Measurements from ENCODE around the gene CDC25A. TPM values are rescaled to one million over a fixed set of nuclear protein-coding genes. Genes with fewer than 3 reads are reported as not detected.
"Not testable (repeated sequence)": the region's sequence is repeated elsewhere in the genome, so short reads cannot be mapped to it uniquely, and the experiment has no call there.

The CDC25A gene
- total RNA-seq, 2 donors from 2014 or later: 40.4 to 50.9 TPM

DNA sequence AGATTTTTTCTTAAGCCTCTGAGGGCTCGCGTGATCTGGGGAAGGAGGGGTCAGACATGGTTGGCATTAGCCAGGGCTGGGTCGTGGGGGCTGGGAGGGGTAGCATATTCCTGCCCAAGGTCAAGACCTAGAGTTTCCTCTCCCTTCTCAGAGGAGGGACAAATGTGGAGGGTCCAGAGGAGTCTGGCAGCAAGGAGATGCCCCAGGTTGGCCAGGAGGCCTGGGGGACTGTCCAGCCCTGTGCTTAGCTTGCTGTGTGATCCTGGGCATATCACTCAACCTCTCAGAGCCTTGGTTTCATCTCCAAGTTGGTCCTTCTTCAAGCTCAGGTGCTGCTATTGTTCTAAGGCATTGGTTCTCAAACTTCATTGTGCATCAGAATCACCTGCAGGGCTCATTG, 26.0 kb upstream of the CDC25A start:
- no peak overlapping the region for H3K4me3 ChIP-seq (ENCODE audit: low read length)
- H3K27me3 ChIP-seq (ENCODE audit: control insufficient read depth, insufficient read depth, low read length, poor library complexity, severe bottlenecking): no peaks in the 10 kb centered on the region
- H3K9me3 Mint-ChIP-seq: peaks cover 10% of the 10 kb centered on the region
- no peak overlapping the region for H3K4me3 Mint-ChIP-seq
- TF ChIP-seq CTCF (conservative IDR thresholded peaks at IDR 0.05): no peak
- H3K27ac ChIP-seq (ENCODE audit: low read depth, low read length): no peak overlapping the region
- no peaks in the 10 kb centered on the region for H3K4me1 Mint-ChIP-seq
- H3K27ac Mint-ChIP-seq: no peak overlapping the region
- H3K4me1 ChIP-seq (ENCODE audit: control insufficient read depth, insufficient read depth, low read length): no peaks in the 10 kb centered on the region
- H3K9ac ChIP-seq (ENCODE audit: extremely low read depth, low read length, poor library complexity, severe bottlenecking): no peak overlapping the region
- H3K9me3 ChIP-seq (ENCODE audit: control insufficient read depth, low read length): no peaks in the 10 kb centered on the region
- H3K36me3 Mint-ChIP-seq (ENCODE audit: low read depth): peaks cover 4% of the 10 kb centered on the region
- H3K27me3 Mint-ChIP-seq (ENCODE audit: insufficient read depth): peaks cover 4% of the 10 kb centered on the region
- no peak for DNase-seq
- WGBS, 2 experiments (ENCODE audit: insufficient coverage in 1 of 2, insufficient read length in 1 of 2): 87 to 100% methylated on average over 1 to 3 of the region's 3 CpGs
- no peaks in the 10 kb centered on the region for H3K36me3 ChIP-seq (ENCODE audit: control insufficient read depth, insufficient read depth, low read length)

- not testable (repeated sequence) for H3K9me3 ChIP-seq (ENCODE audit: control insufficient read depth, low read length); H3K36me3 Mint-ChIP-seq (ENCODE audit: low read depth); DNase-seq; H3K9ac ChIP-seq (ENCODE audit: extremely low read depth, low read length, poor library complexity, severe bottlenecking); H3K27ac ChIP-seq (ENCODE audit: low read depth, low read length); H3K27me3 Mint-ChIP-seq (ENCODE audit: insufficient read depth); H3K36me3 ChIP-seq (ENCODE audit: control insufficient read depth, insufficient read depth, low read length); H3K27ac Mint-ChIP-seq; H3K4me1 Mint-ChIP-seq; H3K4me1 ChIP-seq (ENCODE audit: control insufficient read depth, insufficient read depth, low read length); H3K4me3 Mint-ChIP-seq; H3K27me3 ChIP-seq (ENCODE audit: control insufficient read depth, insufficient read depth, low read length, poor library complexity, severe bottlenecking); H3K4me3 ChIP-seq (ENCODE audit: low read length)
- no CpG with 5 or more reads among the region's 36 CpGs for WGBS, 2 experiments (ENCODE audit: insufficient coverage in 1 of 2, insufficient read length in 1 of 2)
- H3K9me3 Mint-ChIP-seq: peaks cover 15% of the 10 kb centered on the region
These were observed 23.6 kb upstream of the CDC25A start for GRCh38 chr3:48211776-48212175.

GRCh38 chr3:48210534-48210933, 22.3 kb upstream of the CDC25A start:
- not testable (repeated sequence) for H3K9ac ChIP-seq (ENCODE audit: extremely low read depth, low read length, poor library complexity, severe bottlenecking); H3K27ac Mint-ChIP-seq; H3K4me1 ChIP-seq (ENCODE audit: control insufficient read depth, insufficient read depth, low read length); DNase-seq; H3K27me3 Mint-ChIP-seq (ENCODE audit: insufficient read depth); H3K27me3 ChIP-seq (ENCODE audit: control insufficient read depth, insufficient read depth, low read length, poor library complexity, severe bottlenecking); H3K9me3 ChIP-seq (ENCODE audit: control insufficient read depth, low read length); H3K36me3 ChIP-seq (ENCODE audit: control insufficient read depth, insufficient read depth, low read length); H3K4me3 ChIP-seq (ENCODE audit: low read length); H3K4me3 Mint-ChIP-seq; H3K27ac ChIP-seq (ENCODE audit: low read depth, low read length); H3K36me3 Mint-ChIP-seq (ENCODE audit: low read depth); H3K4me1 Mint-ChIP-seq
- peaks cover 15% of the 10 kb centered on the region for H3K9me3 Mint-ChIP-seq
- 94% methylated on average over 22 of the region's 48 CpGs; no CpG with 5 or more reads in 1 of the 2 experiments for WGBS, 2 experiments (ENCODE audit: insufficient coverage in 1 of 2, insufficient read length in 1 of 2)

GRCh38 chr3:48209445-48209844, 21.2 kb upstream of the CDC25A start:
- Histone ChIP-seq H3K4me1 (ENCODE audit: control insufficient read depth, insufficient read depth, low read length) (no peaks in the 10 kb centered on the region), H3K27ac (ENCODE audit: low read depth, low read length) (no peak overlapping the region), H3K9ac (ENCODE audit: extremely low read depth, low read length, poor library complexity, severe bottlenecking) (no peak overlapping the region), H3K4me3 (ENCODE audit: low read length) (no peak overlapping the region), H3K27me3 (ENCODE audit: control insufficient read depth, insufficient read depth, low read length, poor library complexity, severe bottlenecking) (no peaks in the 10 kb centered on the region), H3K36me3 (ENCODE audit: control insufficient read depth, insufficient read depth, low read length) (no peaks in the 10 kb centered on the region), H3K9me3 (ENCODE audit: control insufficient read depth, low read length) (no peaks in the 10 kb centered on the region)
- H3K4me3 Mint-ChIP-seq: no peak overlapping the region
- no peaks in the 10 kb centered on the region for H3K27me3 Mint-ChIP-seq (ENCODE audit: insufficient read depth)
- no peak overlapping the region for H3K27ac Mint-ChIP-seq
- H3K4me1 Mint-ChIP-seq: no peaks in the 10 kb centered on the region
- TF ChIP-seq CTCF (conservative IDR thresholded peaks at IDR 0.05): no peak
- peaks cover 4% of the 10 kb centered on the region for H3K36me3 Mint-ChIP-seq (ENCODE audit: low read depth)
- H3K9me3 Mint-ChIP-seq: peaks cover 15% of the 10 kb centered on the region
- WGBS, 2 experiments (ENCODE audit: insufficient coverage in 1 of 2, insufficient read length in 1 of 2): 95 to 96% methylated on average over 4 of the region's 4 CpGs
- DNase-seq: no peak
